Gastrocnemius medialis (tissue), 4 donors: Measurements from ENCODE around the gene PTGES3L.

Source experiments
- POLR2A ChIP-seq, 2 donors: fragments of 450-650 bp; IDR thresholded peaks; one replicate each; pipeline ENCODE4 v1.6.1; 2017; ENCODE audit warnings: antibody characterized with exemption in 2 of 2, mild to moderate bottlenecking in 2 of 2, moderate library complexity in 2 of 2
- TF ChIP-seq, protein P1 (sequence below), 5 experiments: fragments of 450-650 bp in 3 of 5; fragments of 200-600 bp in 2 of 5; sonication (generic) in 2 of 5; IDR thresholded peaks in 4 of 5; conservative IDR thresholded peaks in 1 of 5; 1 replicate in 4 of 5; 2 replicates in 1 of 5; pipeline ENCODE4 v1.5.1; 2016 to 2019; ENCODE audit warnings: antibody characterized with exemption in 5 of 5, mild to moderate bottlenecking in 3 of 5, moderate library complexity in 3 of 5

DNA sequence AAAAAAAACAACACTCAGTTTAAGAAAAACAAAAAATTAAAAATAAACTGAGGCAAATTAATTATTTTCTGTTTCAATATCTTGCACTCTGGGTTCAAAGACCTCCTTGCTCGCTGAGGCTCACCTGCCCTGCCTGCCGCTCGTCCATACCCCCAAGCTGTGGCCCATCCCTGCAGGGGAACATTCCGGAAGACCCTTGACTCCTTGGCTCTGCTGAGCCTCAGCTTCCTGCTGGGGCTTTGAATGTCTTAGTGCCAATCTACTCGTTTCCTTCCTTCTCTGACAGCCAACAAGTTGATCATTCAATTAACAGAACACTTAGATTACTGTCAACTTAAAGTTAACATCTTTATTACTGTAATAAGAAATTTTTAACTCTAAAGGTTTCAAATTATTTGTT lies 55.0 kb downstream of the PTGES3L start:
- TF ChIP-seq, protein P1, sequence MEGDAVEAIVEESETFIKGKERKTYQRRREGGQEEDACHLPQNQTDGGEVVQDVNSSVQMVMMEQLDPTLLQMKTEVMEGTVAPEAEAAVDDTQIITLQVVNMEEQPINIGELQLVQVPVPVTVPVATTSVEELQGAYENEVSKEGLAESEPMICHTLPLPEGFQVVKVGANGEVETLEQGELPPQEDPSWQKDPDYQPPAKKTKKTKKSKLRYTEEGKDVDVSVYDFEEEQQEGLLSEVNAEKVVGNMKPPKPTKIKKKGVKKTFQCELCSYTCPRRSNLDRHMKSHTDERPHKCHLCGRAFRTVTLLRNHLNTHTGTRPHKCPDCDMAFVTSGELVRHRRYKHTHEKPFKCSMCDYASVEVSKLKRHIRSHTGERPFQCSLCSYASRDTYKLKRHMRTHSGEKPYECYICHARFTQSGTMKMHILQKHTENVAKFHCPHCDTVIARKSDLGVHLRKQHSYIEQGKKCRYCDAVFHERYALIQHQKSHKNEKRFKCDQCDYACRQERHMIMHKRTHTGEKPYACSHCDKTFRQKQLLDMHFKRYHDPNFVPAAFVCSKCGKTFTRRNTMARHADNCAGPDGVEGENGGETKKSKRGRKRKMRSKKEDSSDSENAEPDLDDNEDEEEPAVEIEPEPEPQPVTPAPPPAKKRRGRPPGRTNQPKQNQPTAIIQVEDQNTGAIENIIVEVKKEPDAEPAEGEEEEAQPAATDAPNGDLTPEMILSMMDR (IDR thresholded peaks at IDR 0.05 in 4 of 5, conservative IDR thresholded peaks at IDR 0.05 in 1 of 5): no peak
- no peak for TF ChIP-seq POLR2A (IDR thresholded peaks at IDR 0.05)
